H1 (cell line): ENCODE measurements around the gene MTMR2. TPM values are rescaled to one million over a fixed set of nuclear protein-coding genes. Genes with fewer than 3 reads are reported as not detected.

Experiments
- ASH2L ChIP-seq: fragments of 200-600, 300-600 bp; sonication (generic); IDR thresholded peaks from one replicate; pipeline ENCODE4 v1.7.1; 2017; ENCODE audit warnings: low read length
- BRCA1 ChIP-seq: IDR thresholded peaks from 2 replicates; pipeline ENCODE4 v1.6.1; 2012; ENCODE audit warnings: low read depth, low read length, improper control_type of control experiment
- CBX8 ChIP-seq: fragments of 300-800, 300-1000 bp; sonication (generic); IDR thresholded peaks from 2 replicates; pipeline ENCODE4 v1.7.1; 2016; ENCODE audit warnings: low read depth, low read length, borderline replicate concordance
- CEBPB ChIP-seq: IDR thresholded peaks from 2 replicates; pipeline ENCODE4 v1.6.1; 2012; ENCODE audit warnings: low read depth, low read length
- CHD2 ChIP-seq: IDR thresholded peaks from 2 replicates; pipeline ENCODE4 v1.6.1; 2012; ENCODE audit warnings: low read length, improper control_type of control experiment
- CREB1 ChIP-seq: IDR thresholded peaks from 2 replicates; pipeline ENCODE4 v1.6.1; 2012; ENCODE audit warnings: inconsistent platforms
- EGR1 ChIP-seq: IDR thresholded peaks from 2 replicates; pipeline ENCODE4 v1.6.1; 2011; ENCODE audit warnings: low read depth, low read length, borderline replicate concordance
- GABPA ChIP-seq: IDR thresholded peaks from 2 replicates; pipeline ENCODE4 v1.6.1; 2011; ENCODE audit warnings: mild to moderate bottlenecking, low read length, moderate library complexity, borderline replicate concordance; ENCODE audit not compliant: insufficient read depth
- GTF2F1 ChIP-seq: IDR thresholded peaks from 2 replicates; pipeline ENCODE4 v1.6.1; 2012; ENCODE audit warnings: low read depth, low read length, improper control_type of control experiment, borderline replicate concordance
- HDAC2 ChIP-seq, 2 experiments: fragments of 300-600 bp in 1 of 2; sonication (generic) in 1 of 2; IDR thresholded peaks; 2 replicates each; pipeline ENCODE4 v1.6.1; 2011 to 2012; ENCODE audit warnings: low read depth in 2 of 2, low read length in 2 of 2, mild to moderate bottlenecking in 2 of 2, moderate library complexity in 2 of 2, borderline replicate concordance in 1 of 2, inconsistent platforms in 1 of 2
- JUND ChIP-seq: IDR thresholded peaks from 2 replicates; pipeline ENCODE4 v1.6.1; 2011; ENCODE audit warnings: mild to moderate bottlenecking, improper control_type of control experiment, low read length
- KDM4A ChIP-seq: IDR thresholded peaks from one replicate; pipeline ENCODE4 v1.7.1; 2012; ENCODE audit warnings: low read depth, mild to moderate bottlenecking, moderate library complexity, low read length, inconsistent platforms; ENCODE audit not compliant: severe bottlenecking
- MAX ChIP-seq: IDR thresholded peaks from 2 replicates; pipeline ENCODE4 v1.6.1; 2012; ENCODE audit warnings: inconsistent platforms
- NRF1 ChIP-seq: IDR thresholded peaks from 2 replicates; pipeline ENCODE4 v1.6.1; 2011; ENCODE audit warnings: mild to moderate bottlenecking, low read depth, low read length, improper control_type of control experiment
- POLR2A ChIP-seq, 2 experiments: IDR thresholded peaks; 1 replicate in 1 of 2; 2 replicates in 1 of 2; pipeline ENCODE4 v1.6.1; 2011; ENCODE audit warnings: low read depth in 2 of 2, low read length in 2 of 2, mild to moderate bottlenecking in 2 of 2; ENCODE audit errors: control extremely low read depth in 1 of 2
- RBBP5 ChIP-seq: IDR thresholded peaks from 2 replicates; pipeline ENCODE4 v1.7.1; 2012; ENCODE audit warnings: low read depth, mild to moderate bottlenecking, inconsistent platforms, low read length, moderate library complexity, borderline replicate concordance
- RNF2 ChIP-seq: fragments of 200-900, 300-1000 bp; sonication (generic); IDR thresholded peaks from 2 replicates; pipeline ENCODE4 v1.7.1; 2016; ENCODE audit warnings: borderline replicate concordance, low read depth, mild to moderate bottlenecking, antibody characterized with exemption, low read length; ENCODE audit not compliant: poor library complexity, severe bottlenecking; ENCODE audit errors: missing control alignments
- SAP30 ChIP-seq: fragments of 300-600 bp; sonication (generic); IDR thresholded peaks from 2 replicates; pipeline ENCODE4 v1.7.1; 2012; ENCODE audit warnings: low read length, moderate library complexity, mild to moderate bottlenecking, inconsistent platforms; ENCODE audit not compliant: insufficient read depth, insufficient replicate concordance
- SIRT6 ChIP-seq: IDR thresholded peaks from one replicate; pipeline ENCODE4 v1.7.1; 2012; ENCODE audit warnings: low read length, inconsistent platforms
- TAF7 ChIP-seq: optimal IDR thresholded peaks from 2 replicates; pipeline ENCODE3; 2011; ENCODE audit warnings: low read depth, mild to moderate bottlenecking, inconsistent platforms, low read length, moderate library complexity, borderline replicate concordance
- TCF12 ChIP-seq: IDR thresholded peaks from 2 replicates; pipeline ENCODE4 v1.6.1; 2011; ENCODE audit warnings: low read depth, mild to moderate bottlenecking, low read length
- TEAD4 ChIP-seq: IDR thresholded peaks from 2 replicates; pipeline ENCODE4 v1.6.1; 2012; ENCODE audit warnings: low read depth, low read length, inconsistent platforms, mixed read lengths
- polyA plus RNA-seq, 7 experiments: library from polyadenylated mRNA; depleted of rRNA in 3 of 7; stranded (reverse) in 5 of 7; unstranded in 2 of 7; fragments of >200 nt in 5 of 7; fragments of 200-250 nt in 2 of 7; gene quantifications; 1 replicate in 5 of 7; 2 replicates in 1 of 7; 4 replicates in 1 of 7; pipeline versions ENCODE4 v1.2.1 to v1.2.3, GENCODE V29; 2011 to 2013; ENCODE audit warnings: missing spikeins in 2 of 7, mixed read lengths in 2 of 7
- total RNA-seq: library from RNA; stranded (reverse); fragmentation: NEBNext Ultra II Directional; extraction: Animal tissue kit (Norgen Biotek cat#: 25700); gene quantifications from 2 replicates; pipeline ENCODE4 v1.2.1, GENCODE V29; 2021
- TF ChIP-seq, protein P1 (sequence below): IDR thresholded peaks from 2 replicates; pipeline ENCODE4 v1.6.1; 2011; ENCODE audit warnings: low read length, improper control_type of control experiment

MTMR2 gene
- total and polyA plus RNA-seq, 2 of the 8 experiments (the other 6 are each of a cell fraction or from before 2014, with no cell fraction given), result 16.7 to 52.9 TPM

DNA sequence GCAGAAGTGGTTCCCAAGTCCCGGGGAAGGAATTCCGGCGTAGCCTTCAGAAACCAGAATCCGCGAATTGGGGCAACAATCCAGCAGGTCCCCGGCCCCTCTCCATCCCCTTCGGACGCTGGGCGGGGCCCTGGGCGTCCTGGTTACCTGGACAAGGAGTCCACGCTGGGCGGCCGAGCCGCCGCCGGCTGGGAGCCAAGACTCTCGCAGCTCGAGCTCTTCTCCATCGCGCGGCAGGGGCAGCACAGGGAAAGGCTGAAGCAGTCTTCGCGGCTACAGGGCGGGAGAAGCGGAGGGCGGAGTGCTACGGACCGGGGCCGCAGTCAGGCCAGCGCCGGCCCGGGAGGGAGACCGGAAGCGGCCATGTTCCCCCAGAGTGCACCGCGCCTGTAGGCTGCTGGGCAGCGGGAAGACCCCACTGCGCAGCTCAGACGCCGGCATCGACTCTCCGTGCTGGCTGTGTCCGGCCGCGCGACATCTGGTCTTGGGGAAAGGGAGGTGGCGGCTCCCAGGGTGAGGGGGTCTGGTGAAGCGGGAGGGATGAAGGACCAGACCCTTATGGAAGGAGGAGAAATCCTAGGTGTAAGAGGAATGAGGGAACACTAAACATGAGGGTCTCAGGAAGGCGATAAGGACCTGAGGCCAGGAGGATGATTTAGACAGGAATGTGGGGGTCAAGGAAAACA, at the start of gene MTMR2 (continued):
- TF ChIP-seq SAP30 (no peak), MAX (peak; percentile 77), BRCA1 (no peak), CBX8 (no peak), TCF12 (no peak), GTF2F1 (peak; percentile 22; the same call in 1 of the 2 replicates), GABPA (peak; percentile 56; the same call in 1 of the 2 replicates), TEAD4 (peak; percentile 46; the same call in 1 of the 2 replicates), POLR2A (IDR thresholded peaks at IDR 0.05; ENCODE audit: control extremely low read depth in 1 of 2, low read depth in 2 of 2, low read length in 2 of 2) (peak; percentile 96 to 99), TAF7 (peak; percentile 93), RBBP5 (peak; percentile 95), RNF2 (no peak), SIRT6 (no peak), CREB1 (peak; percentile 14; the same call in 1 of the 2 replicates), CHD2 (peak; percentile 8; the same call in 1 of the 2 replicates), EGR1 (no peak), NRF1 (peak; percentile 21; the same call in 1 of the 2 replicates), ASH2L (peak; percentile 100), JUND (peak; percentile 54; the same call in 1 of the 2 replicates), HDAC2 (IDR thresholded peaks at IDR 0.05; ENCODE audit: borderline replicate concordance in 1 of 2, low read depth in 2 of 2, low read length in 2 of 2) (peak in 1 of 2 experiments; percentile 85; a peak in 1 of 4 replicates), KDM4A (peak; percentile 87), CEBPB (0 out of 2 replicates have a peak, but pooled peaks have one; percentile 5)
- TF ChIP-seq, protein P1, sequence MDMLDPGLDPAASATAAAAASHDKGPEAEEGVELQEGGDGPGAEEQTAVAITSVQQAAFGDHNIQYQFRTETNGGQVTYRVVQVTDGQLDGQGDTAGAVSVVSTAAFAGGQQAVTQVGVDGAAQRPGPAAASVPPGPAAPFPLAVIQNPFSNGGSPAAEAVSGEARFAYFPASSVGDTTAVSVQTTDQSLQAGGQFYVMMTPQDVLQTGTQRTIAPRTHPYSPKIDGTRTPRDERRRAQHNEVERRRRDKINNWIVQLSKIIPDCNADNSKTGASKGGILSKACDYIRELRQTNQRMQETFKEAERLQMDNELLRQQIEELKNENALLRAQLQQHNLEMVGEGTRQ, result no peak
